GM11168 (cell line): Measurements from ENCODE around the gene AGPS.
"Not testable (repeated sequence)": the region's sequence is repeated elsewhere in the genome, so short reads cannot be mapped to it uniquely, and the experiment has no call there.

Experiments used
- in situ Hi-C: fragments of 300-500 bp; cut with MboI; formaldehyde crosslinking; loops from one replicate; pipeline ENCODE4 v1.12.0; 2022; ENCODE audit warnings: low sequenced_read_pairs; ENCODE audit not compliant: unreplicated experiment

Gene AGPS

GRCh38 chr2:177407031-177407430, 14.5 kb downstream of the AGPS start:
- in situ Hi-C loops, result no loop called here

GRCh38 chr2:177410629-177411028, 18.1 kb downstream of the AGPS start:
- in situ Hi-C loops, result loop anchor here (10.0 kb wide), 1 partner anchor 66 kb away; no protein-coding TSS in a partner anchor

- in situ Hi-C loops, result loop anchor here (10.0 kb wide), 1 partner anchor 69 kb away; no protein-coding TSS in a partner anchor
Observed at GRCh38 chr2:177413703-177414102, 21.1 kb downstream of the AGPS start.

- in situ Hi-C loops, result loop anchor here (10.0 kb wide), 1 partner anchor 74 kb away; no protein-coding TSS in a partner anchor
Observed at GRCh38 chr2:177419274-177419673, 26.7 kb downstream of the AGPS start.

- in situ Hi-C loops, result loop anchor here (10.0 kb wide), 1 partner anchor 257 kb away; no protein-coding TSS in a partner anchor
Observed at GRCh38 chr2:177422271-177422670, 29.7 kb downstream of the AGPS start.

GRCh38 chr2:177424120-177424519, 31.5 kb downstream of the AGPS start:
- in situ Hi-C loops, result loop anchor here (10.0 kb wide), 1 partner anchor 259 kb away; no protein-coding TSS in a partner anchor

- in situ Hi-C loops, result loop anchor here (10.0 kb wide), 1 partner anchor 260 kb away; no protein-coding TSS in a partner anchor
Observed at GRCh38 chr2:177424620-177425019, 32.0 kb downstream of the AGPS start.

- in situ Hi-C loops, result loop anchor here (10.0 kb wide), 1 partner anchor 263 kb away; no protein-coding TSS in a partner anchor
Observed at GRCh38 chr2:177427316-177427715, 34.7 kb downstream of the AGPS start.

- in situ Hi-C loops, result loop anchor here (10.0 kb wide), 1 partner anchor 263 kb away; no protein-coding TSS in a partner anchor
Observed at GRCh38 chr2:177427936-177428335, 35.4 kb downstream of the AGPS start.

GRCh38 chr2:177429688-177430325, 37.2 kb downstream of the AGPS start:
- in situ Hi-C loops, result loop anchor here (10.0 kb wide), 1 partner anchor 265 kb away; no protein-coding TSS in a partner anchor

GRCh38 chr2:177430411-177430810, 37.8 kb downstream of the AGPS start:
- in situ Hi-C loops, result no loop called here

- in situ Hi-C loops, result not testable (repeated sequence)
Observed at GRCh38 chr2:177431111-177431725, 38.6 kb downstream of the AGPS start.

GRCh38 chr2:177432703-177433102, 40.1 kb downstream of the AGPS start:
- in situ Hi-C loops, result no loop called here

GRCh38 chr2:177433402-177433801, 40.8 kb downstream of the AGPS start:
- in situ Hi-C loops, result no loop called here

GRCh38 chr2:177434475-177434874, 41.9 kb downstream of the AGPS start:
- in situ Hi-C loops, result no loop called here

- in situ Hi-C loops, result no loop called here
Observed at GRCh38 chr2:177445200-177445599, 52.6 kb downstream of the AGPS start.

GRCh38 chr2:177448031-177448430, 55.5 kb downstream of the AGPS start:
- in situ Hi-C loops, result no loop called here

- in situ Hi-C loops, result no loop called here
Observed at GRCh38 chr2:177449159-177449558, 56.6 kb downstream of the AGPS start.

- in situ Hi-C loops, result no loop called here
Observed at GRCh38 chr2:177455187-177455586, 62.6 kb downstream of the AGPS start.

GRCh38 chr2:177459756-177460155, 67.2 kb downstream of the AGPS start:
- in situ Hi-C loops, result not testable (repeated sequence)

GRCh38 chr2:177460973-177461585, 68.5 kb downstream of the AGPS start:
- in situ Hi-C loops, result no loop called here
